H9 (cell line): ENCODE results near the gene MYO18B. TPM values are rescaled to one million over a fixed set of nuclear protein-coding genes. Genes with fewer than 3 reads are reported as not detected.

Experiments used
- DNase-seq: peaks from one replicate; pipeline ENCODE4 v3.0.0-alpha.2; 2017
- H2AFZ ChIP-seq: one replicate; pipeline ENCODE4 v1.6.1; 2013; ENCODE audit warnings: mild to moderate bottlenecking, low read length, control low read depth, moderate library complexity
- H2AK5ac ChIP-seq: 2 replicates; pipeline ENCODE4 v1.6.1; 2013; ENCODE audit warnings: low read length, control low read depth, mixed read lengths; ENCODE audit not compliant: insufficient read length
- H2BK120ac ChIP-seq: one replicate; pipeline ENCODE4 v1.6.1; 2013; ENCODE audit warnings: low read depth, mild to moderate bottlenecking, low read length, control low read depth, inconsistent platforms; ENCODE audit not compliant: poor library complexity, severe bottlenecking
- H2BK12ac ChIP-seq: 2 replicates; pipeline ENCODE4 v1.6.1; 2013; ENCODE audit warnings: low read length, control low read depth, mixed read lengths, low read depth; ENCODE audit not compliant: insufficient read length
- H2BK15ac ChIP-seq: 2 replicates; pipeline ENCODE4 v1.6.1; 2013; ENCODE audit warnings: low read depth, low read length, control low read depth
- H2BK20ac ChIP-seq: one replicate; pipeline ENCODE4 v1.6.1; 2013; ENCODE audit warnings: low read depth, mild to moderate bottlenecking, low read length, control low read depth, inconsistent platforms; ENCODE audit not compliant: poor library complexity, severe bottlenecking
- H2BK5ac ChIP-seq: 2 replicates; pipeline ENCODE4 v1.6.1; 2013; ENCODE audit warnings: low read length, control low read depth, mixed read lengths; ENCODE audit not compliant: insufficient read length
- H3K14ac ChIP-seq: 2 replicates; pipeline ENCODE4 v1.6.1; 2013; ENCODE audit warnings: low read length, control low read depth; ENCODE audit not compliant: insufficient read depth
- H3K18ac ChIP-seq: 2 replicates; pipeline ENCODE4 v1.6.1; 2013; ENCODE audit warnings: low read depth, mild to moderate bottlenecking, mixed read lengths, low read length, control low read depth; ENCODE audit not compliant: insufficient read length
- H3K23ac ChIP-seq: 2 replicates; pipeline ENCODE4 v1.6.1; 2013; ENCODE audit warnings: low read length, control low read depth, mixed read lengths, low read depth; ENCODE audit not compliant: insufficient read length
- H3K23me2 ChIP-seq: 2 replicates; pipeline ENCODE4 v1.6.1; 2013; ENCODE audit warnings: low read depth, mild to moderate bottlenecking, mixed read lengths, low read length, control low read depth; ENCODE audit not compliant: insufficient read length, poor library complexity, severe bottlenecking
- H3K27ac ChIP-seq: 2 replicates; pipeline ENCODE4 v1.5.1; 2013; ENCODE audit warnings: low read length, control low read depth, mixed read lengths, low read depth; ENCODE audit not compliant: insufficient read length
- H3K27me3 ChIP-seq: 2 replicates; pipeline ENCODE4 v1.6.1; 2013; ENCODE audit warnings: low read length, control low read depth, inconsistent platforms; ENCODE audit not compliant: insufficient read depth
- H3K4ac ChIP-seq: 2 replicates; pipeline ENCODE4 v1.6.1; 2013; ENCODE audit warnings: low read depth, mild to moderate bottlenecking, control low read depth, inconsistent platforms, low read length, moderate library complexity
- H3K4me1 ChIP-seq: 2 replicates; pipeline ENCODE4 v1.6.1; 2013; ENCODE audit warnings: low read length, control low read depth, inconsistent platforms; ENCODE audit not compliant: insufficient read depth
- H3K4me2 ChIP-seq: 2 replicates; pipeline ENCODE4 v1.6.1; 2013; ENCODE audit warnings: low read length, control low read depth, mixed read lengths; ENCODE audit not compliant: insufficient read length, insufficient read depth
- H3K56ac ChIP-seq: 2 replicates; pipeline ENCODE4 v1.6.1; 2013; ENCODE audit warnings: low read depth, mild to moderate bottlenecking, mixed read lengths, low read length, control low read depth; ENCODE audit not compliant: insufficient read length
- H3K79me1 ChIP-seq: 2 replicates; pipeline ENCODE4 v1.6.1; 2013; ENCODE audit warnings: low read depth, mild to moderate bottlenecking, moderate library complexity, low read length, control low read depth, inconsistent platforms; ENCODE audit not compliant: insufficient read depth, poor library complexity, severe bottlenecking
- H3K79me2 ChIP-seq: 2 replicates; pipeline ENCODE4 v1.6.1; 2013; ENCODE audit warnings: low read length, control low read depth, inconsistent platforms; ENCODE audit not compliant: insufficient read depth
- H3K9ac ChIP-seq: 2 replicates; pipeline ENCODE4 v1.6.1; 2013; ENCODE audit warnings: low read length, control low read depth, mixed read lengths; ENCODE audit not compliant: insufficient read length; ENCODE audit errors: extremely low read depth
- H3K9me3 ChIP-seq: one replicate; pipeline ENCODE4 v1.6.1; 2013; ENCODE audit warnings: low read depth, low read length, inconsistent platforms; ENCODE audit not compliant: control insufficient read depth
- H3T11ph ChIP-seq: one replicate; pipeline ENCODE4 v1.6.1; 2013; ENCODE audit warnings: mild to moderate bottlenecking, low read length, control low read depth, inconsistent platforms
- H4K20me1 ChIP-seq: one replicate; pipeline ENCODE4 v1.6.1; 2013; ENCODE audit not compliant: control insufficient read depth, insufficient read length, insufficient read depth
- H4K5ac ChIP-seq: 2 replicates; pipeline ENCODE4 v1.6.1; 2013; ENCODE audit warnings: low read depth, mild to moderate bottlenecking, mixed read lengths, low read length, control low read depth; ENCODE audit not compliant: insufficient read length
- H4K8ac ChIP-seq: replicated peaks from 2 replicates; pipeline ENCODE4 v1.6.1; 2013; ENCODE audit warnings: low read length, control low read depth, mixed read lengths, low read depth; ENCODE audit not compliant: insufficient read length
- H4K91ac ChIP-seq: 2 replicates; pipeline ENCODE4 v1.6.1; 2013; ENCODE audit warnings: low read depth, mild to moderate bottlenecking, moderate library complexity, mixed read lengths, low read length, control low read depth; ENCODE audit not compliant: insufficient read length
- H3K27ac Mint-ChIP-seq, 3 experiments: 2 replicates in 2 of 3; 3 replicates in 1 of 3; pipeline ENCODE4 v1.8.0; 2020 to 2021; ENCODE audit warnings: mixed read lengths in 3 of 3, mild to moderate bottlenecking in 1 of 3, moderate library complexity in 1 of 3
- H3K27me3 Mint-ChIP-seq: 2 replicates; pipeline ENCODE4 v1.8.0; 2021; ENCODE audit warnings: low read depth, mild to moderate bottlenecking, moderate library complexity, mixed read lengths
- H3K36me3 Mint-ChIP-seq, 3 experiments: 2 replicates in 2 of 3; 3 replicates in 1 of 3; pipeline ENCODE4 v1.8.0; 2020 to 2021; ENCODE audit warnings: low read depth in 3 of 3, mixed read lengths in 3 of 3; ENCODE audit not compliant: insufficient read depth in 1 of 3
- H3K4me1 Mint-ChIP-seq, 2 experiments: 2 replicates each; pipeline ENCODE4 v1.8.0; 2020; ENCODE audit warnings: mixed read lengths in 2 of 2
- H3K4me3 Mint-ChIP-seq, 2 experiments: 2 replicates in 1 of 2; 3 replicates in 1 of 2; pipeline ENCODE4 v1.8.0; 2020 to 2021; ENCODE audit warnings: mild to moderate bottlenecking in 2 of 2, mixed read lengths in 2 of 2, moderate library complexity in 1 of 2
- H3K9me3 Mint-ChIP-seq, 2 experiments: 2 replicates in 1 of 2; 3 replicates in 1 of 2; pipeline ENCODE4 v1.8.0; 2020; ENCODE audit warnings: mild to moderate bottlenecking in 2 of 2, mixed read lengths in 2 of 2, moderate library complexity in 1 of 2
- CTCF ChIP-seq: fragments of 200-600 bp; sonication (generic); conservative IDR thresholded peaks from 3 replicates; pipeline ENCODE4 v1.8.0; 2021; ENCODE audit warnings: antibody characterized with exemption, mild to moderate bottlenecking
- WGBS: extraction: QIAGEN DNeasy Blood & Tissue Kit; methylation state at CpG from one replicate; pipeline ENCODE4 v1.1.7; 2013; ENCODE audit warnings: missing lambda C conversion rate, low lambda C conversion rate, mixed read lengths; ENCODE audit not compliant: insufficient read length; ENCODE audit errors: extremely low coverage; 5-methylcytosine and 5-hydroxymethylcytosine counted together
- total RNA-seq: library from RNA; stranded (reverse); gene quantifications from 2 replicates; pipeline ENCODE4 v1.2.1, GENCODE V29; 2021

Gene MYO18B
- total RNA-seq, 1 experiment from 2014 or later, result 0.46 TPM

GRCh38 chr22:26053737-26054316 is 311.8 kb downstream of the MYO18B start:
- DNase-seq, result peak; percentile 44
- H3K56ac ChIP-seq, result no peak overlapping the region

More at GRCh38 chr22:26053737-26054316, 311.8 kb downstream of the MYO18B start:
- no peak overlapping the region for H3K23ac ChIP-seq
- Mint-ChIP-seq H3K4me1 (peaks cover 32 to 34% of the 10 kb centered on the region in 2 experiments), H3K27me3 (peaks cover 4% of the 10 kb centered on the region; the same call in 1 of the 2 replicates), H3K9me3 (no peaks in the 10 kb centered on the region), H3K36me3 (no peaks in the 10 kb centered on the region), H3K4me3 (0 out of 5 replicates have a peak overlapping the region, but pooled peaks of 1 of the 2 experiments have one; percentile 15), H3K27ac (peak overlapping the region in 2 of 3 experiments; percentile 9 to 10; a peak in 3 of 7 replicates)
- no peak overlapping the region for H2BK5ac ChIP-seq
- no peaks in the 10 kb centered on the region for H3K79me2 ChIP-seq
- H4K20me1 ChIP-seq, result no peaks in the 10 kb centered on the region
- H3K27me3 ChIP-seq, result no peaks in the 10 kb centered on the region
- H3K4me1 ChIP-seq, result no peaks in the 10 kb centered on the region; the same call in 1 of the 2 replicates
- no peak overlapping the region for H3K9ac ChIP-seq
- no peak overlapping the region for H2BK20ac ChIP-seq
- H4K91ac ChIP-seq, result no peak overlapping the region
- no peak overlapping the region for H3K4me2 ChIP-seq
- no peak overlapping the region for H3T11ph ChIP-seq
- no peak overlapping the region for H2AK5ac ChIP-seq
- H3K18ac ChIP-seq, result no peak overlapping the region
- H3K9me3 ChIP-seq, result no peaks in the 10 kb centered on the region
- H4K8ac ChIP-seq, result no peak overlapping the region
- H3K4ac ChIP-seq, result no peak overlapping the region
- no CpG with 5 or more reads among the region's 4 CpGs for WGBS
- no peaks in the 10 kb centered on the region for H3K79me1 ChIP-seq
- H3K14ac ChIP-seq, result no peak overlapping the region
- no peak overlapping the region for H3K27ac ChIP-seq
- no peak overlapping the region for H2BK120ac ChIP-seq
- H2BK12ac ChIP-seq, result no peak overlapping the region
- no peak overlapping the region for H4K5ac ChIP-seq
- H3K23me2 ChIP-seq, result no peaks in the 10 kb centered on the region
- no peak overlapping the region for H2AFZ ChIP-seq
- no peak overlapping the region for H2BK15ac ChIP-seq
- TF ChIP-seq CTCF, result no peak
